Left lobe of liver (tissue), 2 donors: ENCODE results near the gene ACP4. TPM values are rescaled to one million over a fixed set of nuclear protein-coding genes. Genes with fewer than 3 reads are reported as not detected.
"Not testable (repeated sequence)": the region's sequence is repeated elsewhere in the genome, so short reads cannot be mapped to it uniquely, and the experiment has no call there.

Experiments
- ATAC-seq: fragments of 200-7000 bp; cut with Tn5 transposase; one replicate; pipeline ENCODE4 v1.9.1; 2020; ENCODE audit warnings: mild to moderate bottlenecking, moderate library complexity
- DNase-seq: peaks from one replicate; pipeline ENCODE4 v3.0.0-alpha.2; 2020; ENCODE audit warnings: low spot score
- total RNA-seq: library from RNA; stranded (reverse); gene quantifications from one replicate; pipeline ENCODE4 v1.2.1, GENCODE V29; 2021
- donor health status: DM: no; HTN: no; CAD: no; lungs with moderate emphysema.
- donor health status: DM: no; HTN: yes; CAD: no.

ACP4 gene, protein sequence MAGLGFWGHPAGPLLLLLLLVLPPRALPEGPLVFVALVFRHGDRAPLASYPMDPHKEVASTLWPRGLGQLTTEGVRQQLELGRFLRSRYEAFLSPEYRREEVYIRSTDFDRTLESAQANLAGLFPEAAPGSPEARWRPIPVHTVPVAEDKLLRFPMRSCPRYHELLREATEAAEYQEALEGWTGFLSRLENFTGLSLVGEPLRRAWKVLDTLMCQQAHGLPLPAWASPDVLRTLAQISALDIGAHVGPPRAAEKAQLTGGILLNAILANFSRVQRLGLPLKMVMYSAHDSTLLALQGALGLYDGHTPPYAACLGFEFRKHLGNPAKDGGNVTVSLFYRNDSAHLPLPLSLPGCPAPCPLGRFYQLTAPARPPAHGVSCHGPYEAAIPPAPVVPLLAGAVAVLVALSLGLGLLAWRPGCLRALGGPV
- total RNA-seq: not detected

DNA sequence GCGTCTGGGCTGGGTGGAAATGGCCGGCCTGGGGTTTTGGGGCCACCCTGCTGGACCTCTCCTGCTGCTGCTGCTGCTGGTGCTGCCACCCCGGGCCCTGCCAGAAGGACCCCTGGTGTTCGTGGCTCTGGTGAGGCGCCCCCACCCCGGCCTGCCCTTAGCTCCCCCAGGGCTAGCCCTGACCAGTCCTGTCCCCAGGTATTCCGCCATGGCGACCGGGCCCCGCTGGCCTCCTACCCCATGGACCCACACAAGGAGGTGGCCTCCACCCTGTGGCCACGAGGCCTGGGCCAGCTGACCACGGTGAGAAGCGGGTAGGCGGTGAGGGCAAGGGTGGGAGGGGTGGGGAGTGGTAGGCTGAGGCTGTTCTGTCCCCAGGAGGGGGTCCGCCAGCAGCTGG lies at the start of gene ACP4:
TSS of gene ACP4 (plus strand) at position 20 of the 400 bp plus-strand sequence. CDS start at position 20, 0 bp downstream.
- ATAC-seq (no peak), DNase-seq (no peak)

DNA sequence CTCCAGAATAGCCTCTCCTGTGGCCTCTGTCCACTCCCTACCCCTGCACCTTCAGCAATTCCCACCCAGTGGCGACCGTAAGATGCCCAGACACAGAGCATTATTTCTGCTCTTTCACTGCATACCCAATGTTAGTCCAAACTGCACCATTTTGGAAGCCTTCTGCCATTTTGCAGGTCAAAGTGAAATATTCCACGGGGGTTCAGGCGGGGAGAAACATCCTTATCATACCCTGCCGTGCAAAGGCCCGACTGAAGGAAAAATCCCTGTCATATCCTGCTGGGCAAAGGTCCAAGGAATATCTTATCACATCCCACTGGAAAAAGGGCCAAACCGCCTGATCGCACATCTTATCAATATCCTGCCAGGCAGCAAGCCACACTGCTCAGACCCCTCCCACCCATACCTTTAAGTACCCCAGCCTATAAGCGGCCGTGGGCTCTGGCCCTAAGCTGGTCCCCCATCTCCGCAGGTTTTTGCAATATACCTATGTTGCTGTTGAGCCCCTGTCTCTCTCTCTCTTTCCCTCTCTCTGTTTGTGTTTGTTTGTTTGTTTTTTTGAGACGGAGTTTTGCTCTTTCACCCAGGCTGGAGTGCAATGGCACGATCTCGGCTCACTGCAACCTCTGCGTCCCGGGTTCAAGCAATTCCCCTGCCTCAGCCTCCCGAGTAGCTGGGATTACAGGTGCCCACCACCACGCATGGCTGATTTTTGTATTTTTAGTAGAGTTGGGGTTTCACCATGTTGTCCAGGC lies 48.9 kb upstream of the ACP4 start:
- ATAC-seq (no peak), DNase-seq (no peak)

DNA sequence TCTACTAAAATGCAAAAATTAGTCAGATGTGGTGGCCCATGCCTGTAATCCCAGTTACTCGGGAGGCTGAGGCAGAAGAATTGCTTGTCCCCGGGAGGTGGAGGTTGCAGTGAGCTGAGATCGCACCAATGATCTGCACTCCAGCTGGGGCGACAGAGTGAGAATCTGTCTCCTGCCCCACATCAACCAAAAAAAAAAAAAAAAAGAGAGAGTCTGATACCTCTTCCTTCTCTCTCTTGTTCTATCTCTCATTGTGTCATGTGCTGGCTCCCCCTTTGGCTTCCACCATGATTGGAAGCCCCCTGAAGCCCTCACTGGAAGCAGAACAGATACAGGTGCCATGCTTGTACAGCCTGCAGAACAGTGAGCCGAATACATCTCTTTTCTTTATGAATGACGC lies 46.7 kb upstream of the ACP4 start:
- no peak for ATAC-seq
- DNase-seq: no peak

DNA sequence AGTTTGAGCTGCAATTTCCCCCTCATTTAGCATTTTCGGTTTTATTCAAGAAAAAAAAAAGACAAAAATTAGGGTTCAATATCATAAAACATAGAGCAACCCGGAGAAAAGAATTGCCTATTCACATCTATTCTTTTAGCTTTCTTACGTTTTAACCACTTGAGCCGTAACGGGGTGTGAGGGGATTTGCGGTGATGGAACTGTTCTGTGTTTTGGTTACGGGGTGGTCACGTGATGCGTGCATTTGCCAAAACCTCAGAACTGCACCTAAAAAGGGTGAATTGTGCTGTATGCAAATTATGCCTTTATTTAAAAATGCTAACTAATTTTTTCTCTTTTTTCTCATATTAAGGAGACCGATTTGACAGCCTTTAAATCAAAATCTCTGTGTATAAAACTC lies 45.0 kb upstream of the ACP4 start:
- DNase-seq: no peak
- ATAC-seq: no peak

GRCh38 chr19:50747141-50747540 lies 43.1 kb upstream of the ACP4 start:
- ATAC-seq, DNase-seq: not testable (repeated sequence)

GRCh38 chr19:50749490-50749889 lies 40.7 kb upstream of the ACP4 start:
- no peak for ATAC-seq
- DNase-seq: no peak

GRCh38 chr19:50750010-50750409 lies 40.2 kb upstream of the ACP4 start:
- DNase-seq (no peak), ATAC-seq (no peak)

- no peak for DNase-seq
- ATAC-seq: no peak
These were observed 36.3 kb upstream of the ACP4 start for GRCh38 chr19:50753879-50754278.

GRCh38 chr19:50756244-50756643 lies 34.0 kb upstream of the ACP4 start:
- ATAC-seq, DNase-seq: not testable (repeated sequence)

DNA sequence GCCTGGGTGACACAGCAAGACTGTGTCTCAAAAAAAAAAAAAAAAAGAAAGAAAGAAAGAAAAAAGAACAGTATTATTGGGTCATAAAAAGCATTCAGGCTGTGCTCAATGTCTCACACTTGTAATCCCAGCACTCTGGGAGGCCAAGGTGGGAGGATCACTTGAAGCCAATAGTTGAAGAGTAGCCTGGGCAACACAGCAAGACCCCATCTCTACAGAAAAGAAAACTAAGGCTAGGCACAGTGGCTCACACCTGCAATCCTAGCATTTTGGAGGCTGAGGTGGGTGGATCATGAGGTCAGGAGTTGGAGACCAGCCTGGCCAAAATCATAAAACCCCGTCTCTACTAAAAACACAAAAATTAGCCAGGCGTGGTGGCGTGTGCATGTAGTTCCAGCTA lies 32.6 kb upstream of the ACP4 start:
- not testable (repeated sequence) for DNase-seq, ATAC-seq

- ATAC-seq, DNase-seq: not testable (repeated sequence)
These were observed 31.1 kb upstream of the ACP4 start for GRCh38 chr19:50759076-50759475.

DNA sequence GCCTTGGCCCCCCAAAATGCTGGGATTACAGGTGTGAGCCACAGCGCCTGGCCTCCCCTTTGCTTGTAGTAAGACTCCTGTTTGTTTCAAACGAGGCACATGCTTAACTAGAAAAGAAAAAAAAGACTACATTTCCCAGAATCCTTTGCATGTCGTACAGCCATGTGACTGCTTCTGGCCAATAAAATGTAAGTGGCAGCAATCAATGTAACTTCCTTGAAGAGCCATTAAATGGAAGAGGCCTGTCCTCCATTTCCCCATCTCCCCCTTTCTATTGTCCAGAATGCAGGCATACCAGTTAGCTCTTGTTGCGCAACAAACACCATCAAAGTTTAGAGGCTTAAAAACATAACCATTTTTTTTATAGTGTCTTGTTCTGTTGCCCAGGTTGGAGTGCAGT lies 30.3 kb upstream of the ACP4 start:
- DNase-seq (no peak), ATAC-seq (no peak)

DNA sequence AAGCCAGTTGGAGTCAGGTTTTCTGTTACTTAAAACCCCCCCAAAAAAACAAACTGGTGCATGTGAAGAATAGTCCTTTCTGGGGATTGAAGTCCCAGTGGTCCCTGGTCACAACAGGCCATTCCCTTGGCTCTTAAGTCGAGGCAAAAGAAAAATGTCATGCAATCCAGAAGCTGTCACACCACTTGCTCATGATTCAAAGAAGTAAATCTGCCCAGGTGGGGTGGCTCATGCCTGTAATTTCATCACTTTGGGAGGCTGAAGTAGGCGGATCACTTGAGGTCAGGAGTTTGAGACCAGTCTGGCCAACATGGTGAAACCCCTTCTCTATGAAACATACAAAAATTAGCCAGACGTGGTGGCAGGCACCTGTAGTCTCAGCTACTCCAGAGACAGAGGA lies 28.7 kb upstream of the ACP4 start:
- not testable (repeated sequence) for DNase-seq, ATAC-seq

DNA sequence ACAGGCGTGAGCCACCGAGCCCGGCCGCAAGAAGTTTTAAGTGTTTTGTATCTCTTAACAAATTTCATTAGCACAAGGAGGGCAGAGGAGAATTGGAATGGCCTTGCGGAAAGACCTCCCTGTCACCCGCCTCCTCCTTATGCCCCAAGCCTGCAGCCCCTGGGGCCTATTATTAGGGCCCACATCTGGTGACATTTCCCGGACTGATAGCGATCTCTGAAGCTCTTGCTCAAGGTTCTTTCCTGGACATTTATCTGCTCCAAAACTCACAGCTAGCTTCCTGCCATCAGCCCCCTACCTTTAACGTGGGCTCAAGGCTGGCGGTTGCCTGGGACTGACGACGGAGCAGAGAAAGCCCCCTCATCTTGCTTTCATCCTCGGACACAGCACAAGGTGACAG lies 26.7 kb upstream of the ACP4 start:
- not testable (repeated sequence) for ATAC-seq, DNase-seq

DNA sequence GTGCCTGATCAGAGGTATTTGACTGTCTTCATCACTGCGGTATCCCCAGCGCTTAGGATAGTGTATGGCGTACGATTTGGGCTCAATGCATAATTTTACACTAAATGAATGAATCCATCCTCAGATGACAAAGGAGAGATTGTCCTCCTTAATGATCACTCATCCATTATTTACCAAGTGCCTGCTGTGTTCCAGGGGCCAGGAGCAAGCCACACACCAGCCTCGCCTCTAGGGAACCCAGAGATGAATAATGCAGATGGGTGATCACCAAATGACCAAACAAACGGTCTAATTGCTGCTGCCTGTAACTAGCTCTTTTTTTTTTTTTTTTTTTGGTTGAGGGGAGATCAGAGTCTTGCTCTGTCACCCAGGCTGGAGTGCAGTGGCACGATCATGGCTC lies 25.8 kb upstream of the ACP4 start:
- DNase-seq: no peak
- ATAC-seq: no peak

DNA sequence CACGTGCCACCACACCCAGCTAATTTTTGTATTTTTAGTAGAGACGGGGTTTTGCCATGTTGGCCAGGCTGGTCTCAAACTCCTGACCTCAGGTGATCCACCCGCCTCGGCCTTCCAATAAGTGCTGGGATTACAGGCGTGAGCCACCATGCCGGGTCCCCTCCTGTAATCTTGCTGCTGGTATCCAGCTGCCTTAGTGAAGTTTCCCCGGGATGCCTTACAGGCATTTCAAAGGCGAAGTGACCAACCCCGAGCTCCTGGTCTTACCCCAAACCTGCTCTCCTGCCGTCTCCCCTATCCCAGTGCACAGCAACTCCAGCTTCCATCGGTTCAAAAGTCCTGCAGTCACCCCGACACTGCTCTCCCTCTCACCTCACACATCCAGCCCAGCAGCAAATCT lies 23.5 kb upstream of the ACP4 start:
- not testable (repeated sequence) for DNase-seq, ATAC-seq

DNA sequence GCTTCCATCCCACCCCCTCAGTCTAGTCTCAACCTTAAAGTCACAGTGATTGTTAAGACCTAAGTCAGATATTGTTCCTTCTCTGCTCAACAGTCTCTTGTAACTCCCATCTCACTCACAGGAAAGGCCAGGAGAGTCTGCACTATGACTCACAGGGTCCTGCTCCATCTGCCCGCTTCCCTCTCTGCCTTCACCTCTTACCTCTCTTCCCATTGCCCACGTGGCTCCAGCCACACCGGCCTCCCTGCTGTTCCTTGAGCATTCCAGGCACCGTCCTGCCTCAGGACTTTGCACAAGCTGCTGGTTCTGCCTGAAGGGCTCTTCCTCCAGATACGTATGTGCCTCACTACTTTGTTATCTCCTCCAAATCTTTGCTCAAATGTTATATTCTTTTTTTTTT lies 23.0 kb upstream of the ACP4 start:
- not testable (repeated sequence) for ATAC-seq, DNase-seq

DNA sequence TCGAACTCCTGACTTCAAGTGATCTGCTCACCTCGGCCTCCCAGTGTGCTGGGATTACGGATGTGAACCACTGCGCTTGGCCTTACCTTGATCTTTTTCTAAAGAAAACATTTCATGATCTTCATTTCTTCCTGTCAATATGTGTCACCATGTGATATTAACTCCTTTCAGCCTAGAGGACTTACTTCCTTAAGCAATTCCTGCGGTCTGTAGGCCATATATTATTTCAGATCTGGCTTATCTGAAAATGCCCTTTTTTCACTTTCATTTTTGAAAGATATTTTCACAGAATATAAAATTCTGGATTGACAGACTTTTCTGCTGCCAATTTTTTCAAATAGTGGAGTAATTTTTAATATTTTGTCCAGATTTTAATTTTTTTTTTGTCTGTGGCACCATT lies 21.9 kb upstream of the ACP4 start:
- DNase-seq (no peak), ATAC-seq (no peak)

- not testable (repeated sequence) for ATAC-seq, DNase-seq
These were observed 20.1 kb upstream of the ACP4 start, which contains the start of gene GPR32 for GRCh38 chr19:50770164-50770563. Gene GPR32 (plus strand): TSS chr19:50770464. CDS start chr19:50770601, 137 bp downstream.

- ATAC-seq (no peak), DNase-seq (no peak)
These were observed 19.3 kb upstream of the ACP4 start for GRCh38 chr19:50770888-50771287.

DNA sequence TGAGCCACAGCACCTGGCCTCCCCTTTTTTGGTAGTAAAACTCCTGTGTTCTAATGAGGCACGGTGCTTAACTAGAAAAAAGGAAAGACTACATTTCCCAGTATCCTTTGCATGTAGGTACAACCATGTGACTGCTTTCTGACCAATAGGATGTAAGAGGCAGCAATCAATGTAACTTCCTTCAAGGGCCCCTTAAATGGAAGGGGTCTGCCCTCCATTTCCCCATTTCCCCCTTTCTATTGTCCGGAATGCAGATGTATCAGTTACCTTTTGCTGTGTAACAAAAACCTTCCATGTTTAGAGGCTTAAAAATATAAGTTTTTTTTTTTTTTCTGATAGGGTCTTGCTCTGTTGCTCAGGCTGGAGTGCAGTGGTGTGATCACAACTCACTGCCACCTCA lies 17.7 kb upstream of the ACP4 start:
- ATAC-seq: no peak

DNA sequence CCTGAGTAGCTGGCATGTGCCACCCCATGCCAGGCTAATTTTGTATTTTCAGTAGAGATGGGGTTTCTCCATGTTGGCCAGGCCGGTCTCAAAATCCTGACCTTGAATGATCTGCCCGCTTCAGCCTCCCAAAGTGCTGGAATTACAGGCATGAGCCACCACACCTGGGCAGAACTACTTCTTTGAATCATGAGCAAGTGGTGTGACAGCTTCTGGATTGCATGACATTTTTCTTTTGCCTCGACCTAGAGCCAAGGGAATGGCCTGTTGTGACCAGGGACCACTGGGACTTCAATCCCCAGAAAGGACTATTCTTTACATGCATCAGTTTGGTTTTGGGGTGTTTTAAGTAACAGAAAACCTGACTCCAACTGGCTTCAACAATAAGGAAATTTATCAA lies 17.3 kb upstream of the ACP4 start:
- ATAC-seq, DNase-seq: not testable (repeated sequence)

More for the DNA sequence above, 17.7 kb upstream of the ACP4 start:
- no peak for DNase-seq
